NOMO-1 (cell line): ENCODE data around the gene LRRC66.

Experiments
- DNase-seq, 2 experiments: peaks; one replicate each; lab custom pipeline; 2025; ENCODE audit not compliant: unreplicated experiment in 2 of 2; lab: John Stamatoyannopoulos, UW

The LRRC66 gene

GRCh38 chr4:52014903-52015302 is 5.3 kb downstream of the LRRC66 start:
- DNase-seq = peak; percentile 53 to 72

- DNase-seq = no peak
Measured at GRCh38 chr4:52012651-52013050, 7.5 kb downstream of the LRRC66 start.

GRCh38 chr4:52010986-52011385 is 9.2 kb downstream of the LRRC66 start:
- DNase-seq = no peak

GRCh38 chr4:52006887-52007286 is 13.3 kb downstream of the LRRC66 start:
- no peak for DNase-seq

- DNase-seq = no peak
Measured at GRCh38 chr4:52005604-52006273, 14.4 kb downstream of the LRRC66 start.

GRCh38 chr4:52004414-52004813 is 15.7 kb downstream of the LRRC66 start:
- no peak for DNase-seq

- no peak for DNase-seq
Measured at GRCh38 chr4:52001616-52002015, 18.5 kb downstream of the LRRC66 start.

GRCh38 chr4:51999250-51999649 is 20.9 kb downstream of the LRRC66 start:
- no peak for DNase-seq

GRCh38 chr4:51998837-51999236 is 21.3 kb downstream of the LRRC66 start:
- no peak for DNase-seq

- DNase-seq = no peak
Measured at GRCh38 chr4:51997647-51998046, 22.5 kb downstream of the LRRC66 start.

- DNase-seq = no peak
Measured at GRCh38 chr4:51995647-51996220, 24.4 kb downstream of the LRRC66 start.

GRCh38 chr4:51965862-51966261 is 54.3 kb downstream of the LRRC66 start:
- no peak for DNase-seq

GRCh38 chr4:51963841-51964517 is 56.2 kb downstream of the LRRC66 start:
- DNase-seq = no peak

- no peak for DNase-seq
Measured at GRCh38 chr4:51960486-51960885, 59.7 kb downstream of the LRRC66 start.

GRCh38 chr4:51958199-51958968 is 61.8 kb downstream of the LRRC66 start:
- no peak for DNase-seq
